GM12874 (cell line): ENCODE data around the gene SH3PXD2A.

ENCODE experiments used
- CTCF ChIP-seq: IDR thresholded peaks from 2 replicates; pipeline ENCODE4 v1.5.1; 2011; ENCODE audit warnings: low read depth, mild to moderate bottlenecking, control low read depth, low read length, moderate library complexity; ENCODE audit not compliant: insufficient read depth

Gene SH3PXD2A

GRCh38 chr10:103822107-103822716 lies 33.2 kb downstream of the SH3PXD2A start:
- TF ChIP-seq CTCF = no peak

GRCh38 chr10:103820101-103821062 lies 35.0 kb downstream of the SH3PXD2A start:
- TF ChIP-seq CTCF = no peak

GRCh38 chr10:103819493-103819892 lies 35.9 kb downstream of the SH3PXD2A start:
- TF ChIP-seq CTCF = no peak

- TF ChIP-seq CTCF = no peak
These were observed 36.5 kb downstream of the SH3PXD2A start for GRCh38 chr10:103818765-103819374.

- TF ChIP-seq CTCF = no peak
These were observed 37.3 kb downstream of the SH3PXD2A start for GRCh38 chr10:103818105-103818504.

GRCh38 chr10:103816431-103816830 lies 38.9 kb downstream of the SH3PXD2A start:
- no peak for TF ChIP-seq CTCF
